A673 (cell line): Measurements from ENCODE around the gene IFI35.

ENCODE experiments used
- EZH2 ChIP-seq: fragments of 200-600 bp; sonication (generic); IDR thresholded peaks from 2 replicates; pipeline ENCODE4 v1.6.1; 2017; ENCODE audit warnings: borderline replicate concordance, low read depth, mild to moderate bottlenecking, mixed read lengths, antibody characterized with exemption, low read length; ENCODE audit not compliant: poor library complexity, severe bottlenecking
- TF ChIP-seq, protein P1 (sequence below): fragments of 300-800, 200-600 bp; sonication (generic); conservative IDR thresholded peaks from 2 replicates; pipeline ENCODE4 v1.5.1; 2017; ENCODE audit warnings: low read depth, mild to moderate bottlenecking, antibody characterized with exemption, low read length, moderate library complexity, mixed read lengths

- TF ChIP-seq, protein P1, sequence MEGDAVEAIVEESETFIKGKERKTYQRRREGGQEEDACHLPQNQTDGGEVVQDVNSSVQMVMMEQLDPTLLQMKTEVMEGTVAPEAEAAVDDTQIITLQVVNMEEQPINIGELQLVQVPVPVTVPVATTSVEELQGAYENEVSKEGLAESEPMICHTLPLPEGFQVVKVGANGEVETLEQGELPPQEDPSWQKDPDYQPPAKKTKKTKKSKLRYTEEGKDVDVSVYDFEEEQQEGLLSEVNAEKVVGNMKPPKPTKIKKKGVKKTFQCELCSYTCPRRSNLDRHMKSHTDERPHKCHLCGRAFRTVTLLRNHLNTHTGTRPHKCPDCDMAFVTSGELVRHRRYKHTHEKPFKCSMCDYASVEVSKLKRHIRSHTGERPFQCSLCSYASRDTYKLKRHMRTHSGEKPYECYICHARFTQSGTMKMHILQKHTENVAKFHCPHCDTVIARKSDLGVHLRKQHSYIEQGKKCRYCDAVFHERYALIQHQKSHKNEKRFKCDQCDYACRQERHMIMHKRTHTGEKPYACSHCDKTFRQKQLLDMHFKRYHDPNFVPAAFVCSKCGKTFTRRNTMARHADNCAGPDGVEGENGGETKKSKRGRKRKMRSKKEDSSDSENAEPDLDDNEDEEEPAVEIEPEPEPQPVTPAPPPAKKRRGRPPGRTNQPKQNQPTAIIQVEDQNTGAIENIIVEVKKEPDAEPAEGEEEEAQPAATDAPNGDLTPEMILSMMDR = no peak
- TF ChIP-seq EZH2 = no peak
Measured at GRCh38 chr17:42989726-42990652, 16.6 kb upstream of the IFI35 start.
